PC-3 (cell line): ENCODE results near the gene KCNC1.

Source experiments
- EZH2 ChIP-seq: fragments of 300-600 bp; sonication (generic); IDR thresholded peaks from one replicate; pipeline ENCODE4 v1.6.1; 2017; ENCODE audit warnings: antibody characterized with exemption, mild to moderate bottlenecking, low read length; ENCODE audit not compliant: unreplicated experiment
- TF ChIP-seq, protein P1 (sequence below): fragments of 300-600 bp; sonication (generic); conservative IDR thresholded peaks from 2 replicates; pipeline ENCODE4 v1.5.1; 2017; ENCODE audit warnings: antibody characterized with exemption, low read depth, mild to moderate bottlenecking, low read length

DNA sequence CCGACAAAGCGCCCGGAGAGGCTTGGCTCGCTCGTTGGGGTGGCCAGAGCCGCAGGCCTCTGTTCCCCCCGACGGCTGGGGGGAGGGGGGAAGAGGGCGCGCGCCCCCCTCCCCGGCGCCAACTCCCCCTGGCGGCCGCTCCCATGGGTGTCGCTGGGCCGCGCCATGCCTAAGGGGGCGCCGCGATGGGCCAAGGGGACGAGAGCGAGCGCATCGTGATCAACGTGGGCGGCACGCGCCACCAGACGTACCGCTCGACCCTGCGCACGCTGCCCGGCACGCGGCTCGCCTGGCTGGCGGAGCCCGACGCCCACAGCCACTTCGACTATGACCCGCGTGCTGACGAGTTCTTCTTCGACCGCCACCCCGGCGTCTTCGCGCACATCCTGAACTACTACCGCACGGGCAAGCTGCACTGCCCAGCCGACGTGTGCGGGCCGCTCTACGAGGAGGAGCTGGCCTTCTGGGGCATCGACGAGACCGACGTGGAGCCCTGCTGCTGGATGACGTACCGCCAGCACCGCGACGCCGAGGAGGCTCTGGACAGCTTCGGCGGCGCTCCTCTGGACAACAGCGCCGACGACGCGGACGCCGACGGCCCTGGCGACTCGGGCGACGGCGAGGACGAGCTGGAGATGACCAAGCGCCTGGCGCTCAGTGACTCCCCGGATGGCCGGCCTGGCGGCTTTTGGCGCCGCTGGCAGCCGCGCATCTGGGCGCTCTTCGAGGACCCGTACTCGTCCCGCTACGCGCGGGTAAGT lies 1.4 kb downstream of the KCNC1 start:
- TF ChIP-seq, protein P1, sequence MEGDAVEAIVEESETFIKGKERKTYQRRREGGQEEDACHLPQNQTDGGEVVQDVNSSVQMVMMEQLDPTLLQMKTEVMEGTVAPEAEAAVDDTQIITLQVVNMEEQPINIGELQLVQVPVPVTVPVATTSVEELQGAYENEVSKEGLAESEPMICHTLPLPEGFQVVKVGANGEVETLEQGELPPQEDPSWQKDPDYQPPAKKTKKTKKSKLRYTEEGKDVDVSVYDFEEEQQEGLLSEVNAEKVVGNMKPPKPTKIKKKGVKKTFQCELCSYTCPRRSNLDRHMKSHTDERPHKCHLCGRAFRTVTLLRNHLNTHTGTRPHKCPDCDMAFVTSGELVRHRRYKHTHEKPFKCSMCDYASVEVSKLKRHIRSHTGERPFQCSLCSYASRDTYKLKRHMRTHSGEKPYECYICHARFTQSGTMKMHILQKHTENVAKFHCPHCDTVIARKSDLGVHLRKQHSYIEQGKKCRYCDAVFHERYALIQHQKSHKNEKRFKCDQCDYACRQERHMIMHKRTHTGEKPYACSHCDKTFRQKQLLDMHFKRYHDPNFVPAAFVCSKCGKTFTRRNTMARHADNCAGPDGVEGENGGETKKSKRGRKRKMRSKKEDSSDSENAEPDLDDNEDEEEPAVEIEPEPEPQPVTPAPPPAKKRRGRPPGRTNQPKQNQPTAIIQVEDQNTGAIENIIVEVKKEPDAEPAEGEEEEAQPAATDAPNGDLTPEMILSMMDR: no peak
- TF ChIP-seq EZH2: no peak
